ENCODE data around the gene DNER. TPM values are rescaled to one million over a fixed set of nuclear protein-coding genes. Genes with fewer than 3 reads are reported as not detected.

The DNER gene
- total and polyA plus RNA-seq, 2 experiments from 2014 or later = not detected

- Histone ChIP-seq H3K36me3 (no peaks in the 10 kb centered on the region), H3K4me3 (no peak overlapping the region), H3K27me3 (no peaks in the 10 kb centered on the region), H3K27ac (no peak overlapping the region), H3K9me3 (ENCODE audit: low read depth) (no peaks in the 10 kb centered on the region), H3K4me1 (ENCODE audit: low read depth) (peaks cover 18% of the 10 kb centered on the region)
- DNase-seq (ENCODE audit: low read depth in 1 of 2, low spot score in 1 of 2) = no peak
- TF ChIP-seq CTCF (IDR thresholded peaks at IDR 0.05; ENCODE audit: low read depth, low read length) = no peak
Measured at GRCh38 chr2:229488232-229488631, 226.1 kb downstream of the DNER start.

DNA sequence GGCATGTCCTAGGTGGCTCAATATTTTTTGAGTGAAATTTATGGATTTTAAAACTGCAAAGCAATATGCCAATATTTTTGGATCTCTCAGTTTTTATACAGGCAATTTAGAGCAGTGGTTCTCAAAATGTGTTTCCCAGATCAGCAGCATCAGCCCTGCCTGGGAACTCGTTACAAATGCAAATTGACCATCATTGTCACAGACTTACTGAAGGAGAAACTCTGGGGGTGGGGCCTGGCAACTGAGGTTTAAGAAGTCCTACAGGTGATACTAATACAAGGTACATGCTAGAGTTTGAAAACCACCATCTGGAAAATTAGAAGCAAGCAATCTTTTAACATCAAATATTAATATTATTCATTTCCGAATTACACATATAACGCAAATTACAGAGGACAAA lies 227.7 kb downstream of the DNER start:
- no peak for TF ChIP-seq CTCF (IDR thresholded peaks at IDR 0.05; ENCODE audit: low read depth, low read length)
- H3K4me1 ChIP-seq (ENCODE audit: low read depth) = peaks cover 18% of the 10 kb centered on the region
- H3K27ac ChIP-seq = no peak overlapping the region
- no peak for DNase-seq (ENCODE audit: low read depth in 1 of 2, low spot score in 1 of 2)
- no peaks in the 10 kb centered on the region for H3K9me3 ChIP-seq (ENCODE audit: low read depth)
- H3K27me3 ChIP-seq = no peaks in the 10 kb centered on the region
- no peaks in the 10 kb centered on the region for H3K36me3 ChIP-seq
- no peak overlapping the region for H3K4me3 ChIP-seq

GRCh38 chr2:229485857-229486256 lies 228.5 kb downstream of the DNER start:
- no peak overlapping the region for H3K4me3 ChIP-seq
- peak in 1 of 2 donors; percentile 49 for DNase-seq (ENCODE audit: low read depth in 1 of 2, low spot score in 1 of 2)
- H3K27me3 ChIP-seq = no peaks in the 10 kb centered on the region
- peaks cover 18% of the 10 kb centered on the region for H3K4me1 ChIP-seq (ENCODE audit: low read depth)
- H3K27ac ChIP-seq = peak overlapping the region; percentile 39
- no peak for TF ChIP-seq CTCF (IDR thresholded peaks at IDR 0.05; ENCODE audit: low read depth, low read length)
- no peaks in the 10 kb centered on the region for H3K36me3 ChIP-seq
- H3K9me3 ChIP-seq (ENCODE audit: low read depth) = no peaks in the 10 kb centered on the region

GRCh38 chr2:229477269-229477755 lies 237.0 kb downstream of the DNER start:
- Histone ChIP-seq H3K27me3 (no peaks in the 10 kb centered on the region), H3K9me3 (ENCODE audit: low read depth) (no peaks in the 10 kb centered on the region), H3K27ac (no peak overlapping the region), H3K36me3 (no peaks in the 10 kb centered on the region), H3K4me1 (ENCODE audit: low read depth) (peaks cover 6% of the 10 kb centered on the region), H3K4me3 (no peak overlapping the region)
- TF ChIP-seq CTCF (IDR thresholded peaks at IDR 0.05; ENCODE audit: low read depth, low read length) = no peak
- no peak for DNase-seq (ENCODE audit: low read depth in 1 of 2, low spot score in 1 of 2)

GRCh38 chr2:229475778-229476177 lies 238.6 kb downstream of the DNER start:
- peak in 1 of 2 donors; percentile 43 for DNase-seq (ENCODE audit: low read depth in 1 of 2, low spot score in 1 of 2)
- TF ChIP-seq CTCF (IDR thresholded peaks at IDR 0.05; ENCODE audit: low read depth, low read length) = no peak
- H3K36me3 ChIP-seq = no peaks in the 10 kb centered on the region
- no peak overlapping the region for H3K4me3 ChIP-seq
- H3K4me1 ChIP-seq (ENCODE audit: low read depth) = peaks cover 6% of the 10 kb centered on the region
- no peaks in the 10 kb centered on the region for H3K9me3 ChIP-seq (ENCODE audit: low read depth)
- H3K27me3 ChIP-seq = no peaks in the 10 kb centered on the region
- H3K27ac ChIP-seq = no peak overlapping the region

DNA sequence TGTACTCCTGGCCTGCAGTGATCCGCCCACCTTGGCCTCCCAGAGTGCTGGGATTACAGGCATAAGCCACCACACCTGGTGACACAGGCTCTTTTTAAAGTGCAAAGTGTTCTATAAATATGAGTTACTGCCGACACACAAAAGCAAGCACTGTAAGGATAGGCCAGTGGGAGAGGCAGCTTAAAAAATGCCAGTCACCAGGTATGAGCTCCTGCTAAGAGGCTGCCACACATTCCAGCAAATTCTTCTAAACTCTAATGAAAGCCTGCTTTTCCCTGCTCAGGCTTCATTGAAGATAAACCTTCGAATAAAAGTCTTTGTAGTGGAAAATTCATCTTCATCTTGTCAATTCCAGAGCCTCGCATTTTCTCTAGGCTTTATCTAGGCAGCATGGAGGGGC lies 240.2 kb downstream of the DNER start:
- no peak for TF ChIP-seq CTCF (IDR thresholded peaks at IDR 0.05; ENCODE audit: low read depth, low read length)
- H3K27ac ChIP-seq = no peak overlapping the region
- H3K9me3 ChIP-seq (ENCODE audit: low read depth) = no peaks in the 10 kb centered on the region
- peaks cover 6% of the 10 kb centered on the region for H3K4me1 ChIP-seq (ENCODE audit: low read depth)
- no peak for DNase-seq (ENCODE audit: low read depth in 1 of 2, low spot score in 1 of 2)
- no peaks in the 10 kb centered on the region for H3K36me3 ChIP-seq
- no peaks in the 10 kb centered on the region for H3K27me3 ChIP-seq
- H3K4me3 ChIP-seq = no peak overlapping the region

Data from cardiac muscle cell (in vitro differentiated cells and primary cell).